Left renal pelvis (tissue), 4 donors: Measurements from ENCODE around the gene SPATA20. TPM values are rescaled to one million over a fixed set of nuclear protein-coding genes. Genes with fewer than 3 reads are reported as not detected.

ENCODE experiments used
- DNase-seq, 4 donors: peaks; one replicate each; pipeline ENCODE4 v3.0.0-alpha.2; 2013; ENCODE audit warnings: low read depth in 4 of 4, low spot score in 3 of 4
- polyA plus RNA-seq, 4 donors: library from polyadenylated mRNA; unstranded; fragments of 120-200 nt; gene quantifications; one replicate each; pipeline ENCODE4 v1.2.1, GENCODE V29; 2013; ENCODE audit not compliant: insufficient read length in 4 of 4

The SPATA20 gene
- polyA plus RNA-seq, 4 donors: 29.4 to 70.4 (median 50.9) TPM

DNA sequence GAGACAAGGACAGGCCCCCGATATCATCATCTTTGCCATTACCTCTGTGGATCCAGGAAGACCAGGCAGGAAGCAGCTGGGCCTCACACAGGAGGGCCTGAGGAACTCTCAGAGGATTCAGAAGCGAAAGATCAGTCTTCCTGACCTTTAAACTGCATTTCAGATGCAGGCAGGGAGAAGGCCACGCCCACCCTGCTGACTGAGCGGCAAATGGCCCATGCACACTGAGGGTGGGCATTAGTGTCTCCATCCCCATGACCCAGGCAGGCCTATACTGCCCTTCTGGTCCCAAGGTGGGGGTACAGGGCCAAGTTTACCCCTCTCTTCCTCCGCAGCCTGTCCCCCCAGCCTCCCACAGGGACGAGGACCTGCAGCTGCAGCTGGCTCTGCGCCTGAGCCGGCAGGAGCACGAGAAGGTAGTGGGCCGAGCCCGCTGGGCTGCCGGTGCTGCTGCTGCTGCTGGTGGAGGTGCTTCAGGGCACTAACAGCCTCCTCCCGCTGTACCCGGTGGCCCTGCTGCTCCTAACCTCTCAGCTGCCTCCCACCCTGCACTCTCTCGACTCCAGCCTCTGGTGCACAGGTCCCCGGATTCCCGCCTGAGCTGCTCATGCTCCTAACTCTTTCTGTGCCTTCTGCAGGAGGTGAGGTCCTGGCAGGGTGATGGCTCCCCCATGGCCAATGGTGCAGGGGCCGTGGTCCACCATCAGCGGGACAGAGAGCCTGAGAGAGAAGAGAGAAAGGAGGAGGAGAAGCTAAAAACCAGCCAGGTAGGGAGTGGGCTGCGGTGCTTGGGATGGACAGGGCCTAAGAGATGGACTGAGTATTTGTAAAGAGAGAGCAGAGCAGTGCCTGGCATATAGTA lies 8.2 kb upstream of the SPATA20 start:
- no peak for DNase-seq

- no peak for DNase-seq
Observed at GRCh38 chr17:50539762-50540559, 7.0 kb upstream of the SPATA20 start.

DNA sequence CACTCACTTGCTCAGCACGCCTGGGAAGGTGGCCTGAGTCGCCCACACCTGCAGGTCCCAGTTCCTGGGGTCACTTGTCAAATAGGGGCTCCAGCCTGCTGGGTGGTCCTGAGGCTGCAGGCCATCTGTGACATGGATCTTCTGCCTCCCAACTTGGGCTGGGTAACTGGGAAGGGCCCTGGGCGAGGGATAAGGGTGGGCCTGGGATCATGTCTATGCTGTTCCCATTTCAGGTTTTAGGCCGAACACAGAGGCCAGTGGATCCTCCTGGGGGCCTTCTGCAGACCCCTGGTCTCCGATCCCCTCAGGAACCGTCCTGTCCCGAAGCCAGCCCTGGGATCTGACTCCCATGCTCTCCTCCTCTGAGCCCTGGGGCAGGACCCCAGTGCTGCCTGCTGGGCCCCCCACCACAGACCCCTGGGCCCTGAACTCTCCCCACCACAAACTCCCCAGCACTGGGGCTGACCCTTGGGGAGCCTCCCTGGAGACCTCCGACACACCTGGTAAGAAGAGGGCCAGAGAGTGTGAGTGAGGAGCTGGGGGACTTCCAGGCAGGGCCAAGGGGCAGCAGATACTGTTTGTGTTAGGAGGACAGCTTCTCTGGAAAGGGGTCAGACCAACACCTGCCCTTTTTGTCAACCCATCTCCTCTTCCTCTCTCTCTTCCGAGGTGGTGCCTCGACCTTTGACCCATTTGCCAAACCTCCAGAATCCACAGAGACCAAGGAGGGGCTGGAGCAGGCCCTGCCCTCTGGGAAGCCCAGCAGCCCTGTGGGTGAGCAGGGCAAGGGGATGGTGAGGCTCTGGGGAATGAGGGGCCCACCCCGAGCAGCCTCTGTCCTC lies 6.2 kb upstream of the SPATA20 start:
- DNase-seq: no peak

DNA sequence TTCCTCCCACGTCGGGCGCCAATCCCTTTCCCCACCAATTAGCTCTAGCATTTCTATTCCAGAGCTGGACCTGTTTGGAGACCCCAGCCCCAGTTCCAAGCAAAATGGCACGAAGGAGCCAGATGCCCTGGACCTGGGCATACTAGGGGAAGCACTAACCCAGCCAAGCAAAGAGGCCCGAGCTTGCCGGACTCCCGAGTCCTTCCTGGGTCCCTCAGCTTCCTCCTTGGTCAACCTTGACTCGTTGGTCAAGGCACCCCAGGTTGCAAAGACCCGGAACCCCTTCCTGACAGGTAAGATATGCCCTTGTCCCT lies 5.6 kb upstream of the SPATA20 start:
- DNase-seq: no peak

DNA sequence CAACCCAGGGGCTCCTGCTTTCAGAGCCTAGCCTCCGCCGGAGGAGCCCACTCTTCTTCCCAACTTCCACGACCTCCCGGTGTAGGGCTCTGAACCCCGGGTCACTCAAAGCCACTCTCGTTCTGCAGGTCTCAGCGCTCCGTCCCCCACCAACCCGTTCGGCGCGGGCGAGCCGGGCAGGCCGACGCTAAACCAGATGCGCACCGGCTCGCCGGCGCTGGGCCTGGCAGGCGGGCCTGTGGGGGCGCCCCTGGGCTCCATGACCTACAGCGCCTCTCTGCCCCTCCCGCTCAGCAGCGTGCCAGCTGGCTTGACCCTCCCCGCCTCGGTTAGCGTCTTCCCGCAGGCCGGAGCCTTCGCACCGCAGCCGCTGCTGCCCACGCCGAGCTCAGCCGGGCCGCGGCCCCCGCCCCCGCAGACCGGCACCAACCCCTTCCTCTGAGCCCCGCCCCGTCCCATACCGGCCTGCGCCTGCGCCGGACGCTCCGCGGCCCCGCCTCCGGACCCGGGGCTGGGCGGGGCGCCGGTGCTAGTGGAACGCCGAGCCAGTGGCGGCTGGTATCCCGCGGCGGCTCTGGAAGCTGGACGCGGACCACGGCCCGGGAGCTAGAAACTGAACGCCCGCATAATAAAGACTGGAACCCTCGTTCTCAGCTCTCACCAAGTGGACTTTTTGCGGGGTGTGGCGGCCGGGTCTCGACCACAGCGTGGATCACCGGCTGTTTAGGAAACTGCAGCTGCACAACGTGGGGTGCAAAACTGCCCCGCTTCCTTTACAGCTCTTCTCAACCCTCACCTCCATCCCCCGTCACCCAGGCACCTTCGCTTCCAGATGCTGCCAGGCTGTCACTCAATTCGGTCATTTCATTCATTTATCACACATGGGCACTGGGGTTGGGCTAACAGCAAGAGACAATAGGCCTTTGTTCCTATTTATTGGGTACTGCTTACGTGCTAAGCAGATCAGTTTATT lies 5.0 kb upstream of the SPATA20 start:
- peak in 1 of 4 donors; percentile 77 for DNase-seq

GRCh38 chr17:50542795-50543774 lies 3.9 kb upstream of the SPATA20 start:
- DNase-seq: no peak

DNA sequence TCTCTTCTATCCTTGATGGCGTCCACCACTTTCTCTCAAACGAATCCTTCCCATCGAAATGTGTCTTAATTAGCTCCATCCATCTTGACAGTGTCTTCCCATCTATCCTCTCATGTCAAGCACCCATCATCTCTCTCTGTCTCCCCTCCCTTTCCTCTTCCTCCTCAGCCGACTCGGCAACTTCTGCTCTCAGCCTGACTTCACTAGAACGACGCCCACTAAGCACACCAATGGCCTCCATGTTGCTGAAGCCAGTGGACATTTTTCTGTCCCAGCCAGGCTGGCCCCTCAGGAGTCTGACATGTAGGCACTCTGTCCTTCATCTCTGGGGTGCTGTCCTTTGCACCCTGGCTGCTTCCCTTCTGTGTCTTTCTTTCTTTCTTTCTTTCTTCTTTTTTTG lies 2.5 kb upstream of the SPATA20 start:
- DNase-seq: no peak

GRCh38 chr17:50545311-50545710 lies 1.7 kb upstream of the SPATA20 start:
- no peak for DNase-seq

GRCh38 chr17:50546701-50547034 lies 306 bp upstream of the SPATA20 start:
- no peak for DNase-seq

DNA sequence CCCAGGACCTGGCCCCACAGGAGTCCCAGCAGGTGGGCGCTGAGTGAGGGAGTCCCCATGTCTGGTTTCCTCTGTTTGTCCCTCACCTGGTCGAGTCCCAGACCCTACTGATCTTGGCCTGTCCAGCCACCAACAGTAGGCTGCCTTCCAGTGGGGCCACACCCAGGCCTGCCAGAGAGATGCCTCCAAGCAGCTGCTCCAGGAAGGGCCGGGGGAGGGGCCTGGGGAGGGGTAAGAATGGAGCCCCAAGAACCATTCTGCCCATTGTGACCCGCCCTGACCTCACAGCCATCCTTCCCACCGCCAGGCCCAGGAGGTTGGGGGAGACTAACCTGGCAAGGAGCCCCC lies 736 bp downstream of the SPATA20 start:
- no peak for DNase-seq

DNA sequence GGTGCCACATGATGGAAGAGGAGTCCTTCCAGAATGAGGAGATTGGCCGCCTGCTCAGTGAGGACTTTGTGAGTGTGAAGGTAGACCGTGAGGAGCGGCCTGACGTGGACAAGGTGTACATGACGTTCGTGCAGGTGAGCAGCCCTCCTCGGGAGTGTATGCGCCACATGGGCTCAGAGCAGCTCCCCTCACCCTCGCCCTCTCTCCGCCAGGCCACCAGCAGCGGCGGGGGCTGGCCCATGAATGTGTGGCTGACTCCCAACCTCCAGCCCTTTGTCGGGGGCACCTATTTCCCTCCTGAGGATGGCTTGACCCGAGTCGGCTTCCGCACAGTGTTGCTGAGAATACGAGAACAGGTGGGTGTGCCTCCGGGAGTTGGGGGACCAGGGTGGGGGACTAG lies 1.9 kb downstream of the SPATA20 start:
- DNase-seq: no peak

DNA sequence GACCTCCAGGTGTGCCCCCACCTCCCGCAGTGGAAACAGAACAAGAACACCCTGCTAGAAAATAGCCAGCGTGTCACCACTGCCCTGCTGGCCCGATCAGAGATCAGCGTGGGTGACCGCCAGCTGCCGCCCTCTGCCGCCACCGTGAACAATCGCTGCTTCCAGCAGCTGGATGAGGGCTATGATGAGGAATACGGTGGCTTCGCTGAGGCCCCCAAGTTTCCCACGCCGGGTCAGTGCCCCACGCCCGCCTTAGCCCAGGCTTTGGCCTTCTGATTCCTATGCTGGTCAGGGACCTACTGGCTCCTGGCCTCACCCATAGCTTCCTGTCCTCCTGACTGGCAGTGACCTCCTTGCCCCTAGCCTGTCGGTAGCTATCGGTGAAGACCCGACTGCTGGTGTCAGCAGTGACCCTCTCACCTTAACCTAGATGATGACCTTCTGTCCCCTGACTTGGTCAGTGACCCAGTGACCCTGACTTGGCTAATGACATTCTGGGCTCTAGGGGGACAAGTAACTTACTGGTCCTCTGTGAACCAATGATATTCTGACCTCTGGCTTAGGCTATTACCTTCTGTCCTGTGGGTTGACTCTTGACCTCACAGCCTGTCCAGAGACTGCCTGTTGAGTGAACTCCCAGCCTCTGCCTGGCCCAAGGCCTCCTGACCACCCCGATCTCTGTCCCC lies 2.4 kb downstream of the SPATA20 start:
- DNase-seq: no peak

GRCh38 chr17:50549969-50550368 lies 3.0 kb downstream of the SPATA20 start:
- no peak for DNase-seq

DNA sequence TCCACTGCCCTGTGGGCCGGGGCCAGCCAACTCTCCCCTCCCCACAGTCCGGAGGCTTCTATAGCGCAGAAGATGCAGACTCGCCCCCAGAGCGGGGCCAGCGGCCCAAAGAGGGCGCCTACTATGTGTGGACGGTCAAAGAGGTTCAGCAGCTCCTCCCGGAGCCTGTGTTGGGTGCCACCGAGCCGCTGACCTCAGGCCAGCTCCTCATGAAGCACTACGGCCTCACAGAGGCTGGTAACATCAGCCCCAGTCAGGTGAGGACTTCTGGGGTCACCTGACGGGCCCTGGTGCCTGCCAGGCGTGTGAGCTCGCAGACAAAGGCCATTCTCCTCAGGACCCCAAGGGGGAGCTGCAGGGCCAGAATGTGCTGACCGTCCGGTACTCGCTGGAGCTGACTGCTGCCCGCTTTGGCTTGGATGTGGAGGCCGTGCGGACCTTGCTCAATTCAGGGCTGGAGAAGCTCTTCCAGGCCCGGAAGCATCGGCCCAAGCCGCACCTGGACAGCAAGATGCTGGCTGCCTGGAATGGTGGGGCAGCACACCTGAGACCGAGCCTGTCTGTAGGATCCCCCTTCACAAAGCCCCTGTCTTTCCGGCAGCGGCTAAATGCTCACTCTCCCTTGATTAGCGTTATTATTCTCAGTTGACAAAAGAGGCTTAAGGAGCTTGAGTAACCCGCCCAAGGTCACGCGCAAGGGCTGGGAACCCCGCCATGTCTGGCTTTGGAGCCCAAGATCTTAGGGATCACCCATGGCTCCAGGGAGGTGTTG lies 3.9 kb downstream of the SPATA20 start:
- DNase-seq: peak in 1 of 4 donors; percentile 71

GRCh38 chr17:50551433-50551815 lies 4.5 kb downstream of the SPATA20 start:
- DNase-seq: no peak

- no peak for DNase-seq
Observed at GRCh38 chr17:50551884-50552283, 4.9 kb downstream of the SPATA20 start.

DNA sequence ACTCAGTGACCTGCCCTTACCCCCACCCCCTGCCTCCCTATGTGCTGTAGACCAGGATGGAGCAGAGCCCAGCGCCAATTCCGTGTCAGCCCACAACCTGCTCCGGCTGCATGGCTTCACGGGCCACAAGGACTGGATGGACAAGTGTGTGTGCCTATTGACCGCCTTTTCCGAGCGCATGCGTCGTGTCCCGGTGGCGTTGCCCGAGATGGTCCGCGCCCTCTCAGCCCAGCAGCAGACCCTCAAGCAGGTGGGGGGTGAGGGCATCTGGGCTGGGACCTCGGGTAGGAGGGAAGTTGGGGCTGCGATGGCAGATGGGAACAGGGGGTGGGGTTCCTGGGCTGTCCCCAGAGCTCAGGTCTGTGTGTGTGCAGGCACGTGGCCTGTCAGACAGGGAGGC lies 7.2 kb downstream of the SPATA20 start:
- no peak for DNase-seq

DNA sequence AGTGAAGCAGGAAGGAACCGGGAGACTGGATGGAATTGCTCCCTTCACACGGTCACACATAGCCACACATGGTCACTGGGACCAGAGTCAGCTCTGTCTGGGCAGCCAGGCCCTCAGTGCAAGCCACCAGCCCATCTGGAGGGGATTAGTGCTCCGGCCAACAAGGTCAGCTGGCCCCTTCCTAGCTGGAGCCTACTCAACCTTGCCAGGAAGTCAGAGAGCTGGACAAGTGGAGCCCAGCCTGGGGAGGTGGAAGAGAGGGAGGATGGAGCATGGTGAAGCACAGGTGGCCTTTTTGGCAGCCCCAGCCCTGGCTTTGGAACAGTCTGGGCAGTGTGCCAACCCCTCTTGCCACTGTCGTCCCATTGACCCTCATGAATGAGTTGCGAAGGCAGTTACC lies 9.8 kb downstream of the SPATA20 start:
- DNase-seq: no peak
